H1 (cell line): ENCODE data around the gene HTRA2. TPM values are rescaled to one million over a fixed set of nuclear protein-coding genes. Genes with fewer than 3 reads are reported as not detected.

Experiments used
- ASH2L ChIP-seq: fragments of 200-600, 300-600 bp; sonication (generic); IDR thresholded peaks from one replicate; pipeline ENCODE4 v1.7.1; 2017; ENCODE audit warnings: low read length
- CBX8 ChIP-seq: fragments of 300-800, 300-1000 bp; sonication (generic); IDR thresholded peaks from 2 replicates; pipeline ENCODE4 v1.7.1; 2016; ENCODE audit warnings: low read depth, low read length, borderline replicate concordance
- KDM5A ChIP-seq: fragments of 200-600 bp; IDR thresholded peaks from 2 replicates; pipeline ENCODE4 v1.7.1; 2012; ENCODE audit warnings: mild to moderate bottlenecking, low read length, inconsistent platforms, mixed read lengths
- SUZ12 ChIP-seq: fragments of 200-600 bp; sonication (generic); IDR thresholded peaks from 2 replicates; pipeline ENCODE4 v1.6.1; 2012; ENCODE audit warnings: mild to moderate bottlenecking, inconsistent platforms, low read length, moderate library complexity, mixed read lengths
- polyA plus RNA-seq, 7 experiments: library from polyadenylated mRNA; depleted of rRNA in 3 of 7; stranded (reverse) in 5 of 7; unstranded in 2 of 7; fragments of >200 nt in 5 of 7; fragments of 200-250 nt in 2 of 7; gene quantifications; 1 replicate in 5 of 7; 2 replicates in 1 of 7; 4 replicates in 1 of 7; pipeline versions ENCODE4 v1.2.1 to v1.2.3, GENCODE V29; 2011 to 2013; ENCODE audit warnings: missing spikeins in 2 of 7, mixed read lengths in 2 of 7
- total RNA-seq: library from RNA; stranded (reverse); fragmentation: NEBNext Ultra II Directional; extraction: Animal tissue kit (Norgen Biotek cat#: 25700); gene quantifications from 2 replicates; pipeline ENCODE4 v1.2.1, GENCODE V29; 2021
- TF ChIP-seq, protein P1 (sequence below): fragments of 300-600 bp; sonication (generic); IDR thresholded peaks from 2 replicates; pipeline ENCODE4 v1.7.1; 2012; ENCODE audit warnings: low read length, moderate library complexity, mild to moderate bottlenecking, inconsistent platforms; ENCODE audit not compliant: insufficient replicate concordance
- TF ChIP-seq, protein P2 (sequence below): IDR thresholded peaks from 2 replicates; pipeline ENCODE4 v1.6.1; 2012; ENCODE audit warnings: inconsistent platforms
- TF ChIP-seq, protein P3 (sequence below): IDR thresholded peaks from 2 replicates; pipeline ENCODE4 v1.6.1; 2011; ENCODE audit warnings: low read depth, mild to moderate bottlenecking, low read length; ENCODE audit not compliant: insufficient read depth
- TF ChIP-seq, protein P4 (sequence below): IDR thresholded peaks from 2 replicates; pipeline ENCODE4 v1.6.1; 2012; ENCODE audit warnings: low read length, inconsistent platforms

Gene HTRA2
- total and polyA plus RNA-seq, 2 of the 8 experiments (the other 6 are each of a cell fraction or from before 2014, with no cell fraction given): 21.6 to 37.6 TPM

DNA sequence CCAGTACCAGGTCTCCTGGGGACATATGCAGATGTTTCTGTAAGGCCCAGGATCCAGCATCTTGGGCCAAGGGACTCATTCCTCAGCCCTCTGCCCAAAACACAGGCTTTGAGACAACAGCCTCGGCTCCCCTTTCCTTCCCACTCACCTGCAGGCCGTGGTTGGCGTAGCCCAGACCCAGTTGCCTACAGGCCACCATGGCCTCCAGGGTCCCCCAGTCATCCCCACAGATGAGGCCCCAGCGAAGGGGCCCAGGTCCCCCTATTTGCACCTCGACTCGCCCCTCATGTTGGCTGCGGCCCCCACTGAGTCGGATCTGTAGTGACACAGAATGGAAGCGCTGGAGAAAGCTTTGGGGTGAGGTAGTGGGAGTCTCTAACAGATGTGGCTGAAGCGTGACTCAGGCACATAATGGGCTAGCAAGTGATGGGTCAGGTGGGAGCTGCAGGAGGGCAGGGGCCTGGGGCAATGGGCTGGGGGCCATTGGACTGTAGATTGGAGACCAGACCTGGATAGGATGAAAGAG lies 5.8 kb downstream of the HTRA2 start (continued):
- TF ChIP-seq, protein P1, sequence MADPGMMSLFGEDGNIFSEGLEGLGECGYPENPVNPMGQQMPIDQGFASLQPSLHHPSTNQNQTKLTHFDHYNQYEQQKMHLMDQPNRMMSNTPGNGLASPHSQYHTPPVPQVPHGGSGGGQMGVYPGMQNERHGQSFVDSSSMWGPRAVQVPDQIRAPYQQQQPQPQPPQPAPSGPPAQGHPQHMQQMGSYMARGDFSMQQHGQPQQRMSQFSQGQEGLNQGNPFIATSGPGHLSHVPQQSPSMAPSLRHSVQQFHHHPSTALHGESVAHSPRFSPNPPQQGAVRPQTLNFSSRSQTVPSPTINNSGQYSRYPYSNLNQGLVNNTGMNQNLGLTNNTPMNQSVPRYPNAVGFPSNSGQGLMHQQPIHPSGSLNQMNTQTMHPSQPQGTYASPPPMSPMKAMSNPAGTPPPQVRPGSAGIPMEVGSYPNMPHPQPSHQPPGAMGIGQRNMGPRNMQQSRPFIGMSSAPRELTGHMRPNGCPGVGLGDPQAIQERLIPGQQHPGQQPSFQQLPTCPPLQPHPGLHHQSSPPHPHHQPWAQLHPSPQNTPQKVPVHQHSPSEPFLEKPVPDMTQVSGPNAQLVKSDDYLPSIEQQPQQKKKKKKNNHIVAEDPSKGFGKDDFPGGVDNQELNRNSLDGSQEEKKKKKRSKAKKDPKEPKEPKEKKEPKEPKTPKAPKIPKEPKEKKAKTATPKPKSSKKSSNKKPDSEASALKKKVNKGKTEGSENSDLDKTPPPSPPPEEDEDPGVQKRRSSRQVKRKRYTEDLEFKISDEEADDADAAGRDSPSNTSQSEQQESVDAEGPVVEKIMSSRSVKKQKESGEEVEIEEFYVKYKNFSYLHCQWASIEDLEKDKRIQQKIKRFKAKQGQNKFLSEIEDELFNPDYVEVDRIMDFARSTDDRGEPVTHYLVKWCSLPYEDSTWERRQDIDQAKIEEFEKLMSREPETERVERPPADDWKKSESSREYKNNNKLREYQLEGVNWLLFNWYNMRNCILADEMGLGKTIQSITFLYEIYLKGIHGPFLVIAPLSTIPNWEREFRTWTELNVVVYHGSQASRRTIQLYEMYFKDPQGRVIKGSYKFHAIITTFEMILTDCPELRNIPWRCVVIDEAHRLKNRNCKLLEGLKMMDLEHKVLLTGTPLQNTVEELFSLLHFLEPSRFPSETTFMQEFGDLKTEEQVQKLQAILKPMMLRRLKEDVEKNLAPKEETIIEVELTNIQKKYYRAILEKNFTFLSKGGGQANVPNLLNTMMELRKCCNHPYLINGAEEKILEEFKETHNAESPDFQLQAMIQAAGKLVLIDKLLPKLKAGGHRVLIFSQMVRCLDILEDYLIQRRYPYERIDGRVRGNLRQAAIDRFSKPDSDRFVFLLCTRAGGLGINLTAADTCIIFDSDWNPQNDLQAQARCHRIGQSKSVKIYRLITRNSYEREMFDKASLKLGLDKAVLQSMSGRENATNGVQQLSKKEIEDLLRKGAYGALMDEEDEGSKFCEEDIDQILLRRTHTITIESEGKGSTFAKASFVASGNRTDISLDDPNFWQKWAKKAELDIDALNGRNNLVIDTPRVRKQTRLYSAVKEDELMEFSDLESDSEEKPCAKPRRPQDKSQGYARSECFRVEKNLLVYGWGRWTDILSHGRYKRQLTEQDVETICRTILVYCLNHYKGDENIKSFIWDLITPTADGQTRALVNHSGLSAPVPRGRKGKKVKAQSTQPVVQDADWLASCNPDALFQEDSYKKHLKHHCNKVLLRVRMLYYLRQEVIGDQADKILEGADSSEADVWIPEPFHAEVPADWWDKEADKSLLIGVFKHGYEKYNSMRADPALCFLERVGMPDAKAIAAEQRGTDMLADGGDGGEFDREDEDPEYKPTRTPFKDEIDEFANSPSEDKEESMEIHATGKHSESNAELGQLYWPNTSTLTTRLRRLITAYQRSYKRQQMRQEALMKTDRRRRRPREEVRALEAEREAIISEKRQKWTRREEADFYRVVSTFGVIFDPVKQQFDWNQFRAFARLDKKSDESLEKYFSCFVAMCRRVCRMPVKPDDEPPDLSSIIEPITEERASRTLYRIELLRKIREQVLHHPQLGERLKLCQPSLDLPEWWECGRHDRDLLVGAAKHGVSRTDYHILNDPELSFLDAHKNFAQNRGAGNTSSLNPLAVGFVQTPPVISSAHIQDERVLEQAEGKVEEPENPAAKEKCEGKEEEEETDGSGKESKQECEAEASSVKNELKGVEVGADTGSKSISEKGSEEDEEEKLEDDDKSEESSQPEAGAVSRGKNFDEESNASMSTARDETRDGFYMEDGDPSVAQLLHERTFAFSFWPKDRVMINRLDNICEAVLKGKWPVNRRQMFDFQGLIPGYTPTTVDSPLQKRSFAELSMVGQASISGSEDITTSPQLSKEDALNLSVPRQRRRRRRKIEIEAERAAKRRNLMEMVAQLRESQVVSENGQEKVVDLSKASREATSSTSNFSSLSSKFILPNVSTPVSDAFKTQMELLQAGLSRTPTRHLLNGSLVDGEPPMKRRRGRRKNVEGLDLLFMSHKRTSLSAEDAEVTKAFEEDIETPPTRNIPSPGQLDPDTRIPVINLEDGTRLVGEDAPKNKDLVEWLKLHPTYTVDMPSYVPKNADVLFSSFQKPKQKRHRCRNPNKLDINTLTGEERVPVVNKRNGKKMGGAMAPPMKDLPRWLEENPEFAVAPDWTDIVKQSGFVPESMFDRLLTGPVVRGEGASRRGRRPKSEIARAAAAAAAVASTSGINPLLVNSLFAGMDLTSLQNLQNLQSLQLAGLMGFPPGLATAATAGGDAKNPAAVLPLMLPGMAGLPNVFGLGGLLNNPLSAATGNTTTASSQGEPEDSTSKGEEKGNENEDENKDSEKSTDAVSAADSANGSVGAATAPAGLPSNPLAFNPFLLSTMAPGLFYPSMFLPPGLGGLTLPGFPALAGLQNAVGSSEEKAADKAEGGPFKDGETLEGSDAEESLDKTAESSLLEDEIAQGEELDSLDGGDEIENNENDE: no peak
- TF ChIP-seq, protein P2, sequence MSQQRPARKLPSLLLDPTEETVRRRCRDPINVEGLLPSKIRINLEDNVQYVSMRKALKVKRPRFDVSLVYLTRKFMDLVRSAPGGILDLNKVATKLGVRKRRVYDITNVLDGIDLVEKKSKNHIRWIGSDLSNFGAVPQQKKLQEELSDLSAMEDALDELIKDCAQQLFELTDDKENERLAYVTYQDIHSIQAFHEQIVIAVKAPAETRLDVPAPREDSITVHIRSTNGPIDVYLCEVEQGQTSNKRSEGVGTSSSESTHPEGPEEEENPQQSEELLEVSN: no peak
- TF ChIP-seq KDM5A (no peak), SUZ12 (no peak), ASH2L (no peak), CBX8 (no peak)
- TF ChIP-seq, protein P3, sequence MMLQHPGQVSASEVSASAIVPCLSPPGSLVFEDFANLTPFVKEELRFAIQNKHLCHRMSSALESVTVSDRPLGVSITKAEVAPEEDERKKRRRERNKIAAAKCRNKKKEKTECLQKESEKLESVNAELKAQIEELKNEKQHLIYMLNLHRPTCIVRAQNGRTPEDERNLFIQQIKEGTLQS: no peak
- TF ChIP-seq, protein P4, sequence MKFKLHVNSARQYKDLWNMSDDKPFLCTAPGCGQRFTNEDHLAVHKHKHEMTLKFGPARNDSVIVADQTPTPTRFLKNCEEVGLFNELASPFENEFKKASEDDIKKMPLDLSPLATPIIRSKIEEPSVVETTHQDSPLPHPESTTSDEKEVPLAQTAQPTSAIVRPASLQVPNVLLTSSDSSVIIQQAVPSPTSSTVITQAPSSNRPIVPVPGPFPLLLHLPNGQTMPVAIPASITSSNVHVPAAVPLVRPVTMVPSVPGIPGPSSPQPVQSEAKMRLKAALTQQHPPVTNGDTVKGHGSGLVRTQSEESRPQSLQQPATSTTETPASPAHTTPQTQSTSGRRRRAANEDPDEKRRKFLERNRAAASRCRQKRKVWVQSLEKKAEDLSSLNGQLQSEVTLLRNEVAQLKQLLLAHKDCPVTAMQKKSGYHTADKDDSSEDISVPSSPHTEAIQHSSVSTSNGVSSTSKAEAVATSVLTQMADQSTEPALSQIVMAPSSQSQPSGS: no peak
